Stimulated activated memory B cell treated with anti-CD40 and anti-IgM and Interleukin-4, amounts not matched to agents 10 μg/mL and 1 μg/mL and 100 μg/mL, for 72 hours (primary cell): ENCODE data around the gene EYA2.
A peak's percentile ranks its signal among the peaks of the same experiment; 100 is the strongest.

Source experiments
- ATAC-seq: fragments of 150-1000 bp; cut with Tn5 transposase; 2 replicates; pipeline ENCODE4 v1.10.0; 2021
- H3K27ac Mint-ChIP-seq: one replicate; pipeline ENCODE4 v1.8.0; 2022; ENCODE audit warnings: mild to moderate bottlenecking, mixed read lengths
- H3K27me3 Mint-ChIP-seq: one replicate; pipeline ENCODE4 v1.8.0; 2022; ENCODE audit warnings: mixed read lengths
- H3K36me3 Mint-ChIP-seq: one replicate; pipeline ENCODE4 v1.8.0; 2022; ENCODE audit warnings: mixed read lengths
- H3K4me1 Mint-ChIP-seq: one replicate; pipeline ENCODE4 v1.8.0; 2022; ENCODE audit warnings: mixed read lengths
- H3K4me3 Mint-ChIP-seq: one replicate; pipeline ENCODE4 v1.8.0; 2022; ENCODE audit warnings: mild to moderate bottlenecking, moderate library complexity, mixed read lengths
- H3K9me3 Mint-ChIP-seq: one replicate; pipeline ENCODE4 v1.8.0; 2022; ENCODE audit warnings: mixed read lengths

The EYA2 gene

DNA sequence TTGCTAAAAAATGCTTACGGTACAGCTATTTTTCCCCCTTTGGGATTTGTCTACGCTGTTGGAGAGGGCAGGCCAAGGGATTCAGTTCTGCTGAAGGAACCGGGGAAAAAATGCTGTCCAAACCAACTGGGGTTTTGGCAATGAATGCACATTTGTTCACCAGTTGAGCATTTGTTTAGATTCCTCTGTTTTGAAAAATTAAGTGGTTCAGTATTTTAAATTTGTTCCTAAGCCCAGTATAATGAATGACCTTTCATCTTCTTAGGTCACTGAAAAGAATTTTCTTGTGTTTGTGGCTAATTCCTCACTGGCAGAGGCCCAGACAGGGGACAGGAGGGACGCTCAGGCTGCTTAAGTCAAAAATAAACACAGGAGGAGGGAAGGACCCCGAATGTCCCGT, 10.8 kb upstream of the EYA2 start:
- Mint-ChIP-seq H3K9me3 (no peaks in the 10 kb centered on the region), H3K36me3 (no peaks in the 10 kb centered on the region), H3K27me3 (peaks cover 50% of the 10 kb centered on the region), H3K4me3 (no peak overlapping the region), H3K27ac (no peak overlapping the region), H3K4me1 (no peaks in the 10 kb centered on the region)
- no peak for ATAC-seq

DNA sequence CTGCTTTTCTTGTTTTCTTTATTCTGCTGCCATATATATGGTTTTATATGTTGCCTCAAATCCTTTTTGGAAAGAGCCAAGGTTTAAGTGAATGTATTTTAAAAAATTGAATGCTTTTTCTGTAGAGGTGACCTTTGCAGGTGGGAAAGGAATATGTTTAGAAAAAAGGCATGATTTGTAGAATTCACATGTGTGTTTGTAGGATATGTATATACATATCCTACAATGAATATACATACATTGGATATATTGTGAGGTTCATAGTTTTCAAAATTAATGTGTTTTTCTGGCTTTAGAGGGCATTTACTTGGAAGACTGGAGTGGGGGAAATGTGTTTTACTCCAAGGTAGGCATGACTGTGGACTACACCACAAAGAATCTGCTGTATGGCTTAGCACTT, 4.0 kb upstream of the EYA2 start:
- Mint-ChIP-seq H3K4me3 (no peak overlapping the region), H3K9me3 (peaks cover 6% of the 10 kb centered on the region), H3K27me3 (peaks cover 67% of the 10 kb centered on the region), H3K27ac (no peak overlapping the region), H3K4me1 (peaks cover 5% of the 10 kb centered on the region), H3K36me3 (no peaks in the 10 kb centered on the region)
- ATAC-seq: no peak

DNA sequence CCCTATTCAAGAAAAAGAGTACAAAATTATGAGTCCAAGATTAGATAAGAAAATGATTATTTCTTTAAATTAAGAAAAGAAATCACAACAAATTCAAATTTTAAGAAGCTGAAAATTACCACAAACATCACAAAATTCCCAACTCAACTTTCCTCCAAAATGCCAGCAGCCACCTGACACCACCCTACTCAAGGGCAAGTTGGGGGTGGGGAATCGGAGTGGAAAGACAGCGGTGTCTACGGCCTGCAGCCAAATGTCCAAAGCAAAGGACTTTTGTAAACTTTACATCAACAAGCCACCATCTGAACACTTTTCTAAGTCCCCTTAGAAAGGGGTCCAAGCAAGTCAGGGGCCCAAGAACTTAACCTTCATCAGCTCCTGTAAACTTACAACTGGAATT, 1.6 kb upstream of the EYA2 start:
- Mint-ChIP-seq H3K27ac (no peak overlapping the region), H3K9me3 (peaks cover 6% of the 10 kb centered on the region), H3K4me1 (peaks cover 5% of the 10 kb centered on the region), H3K36me3 (no peaks in the 10 kb centered on the region), H3K27me3 (peaks cover 76% of the 10 kb centered on the region), H3K4me3 (no peak overlapping the region)
- no peak for ATAC-seq

DNA sequence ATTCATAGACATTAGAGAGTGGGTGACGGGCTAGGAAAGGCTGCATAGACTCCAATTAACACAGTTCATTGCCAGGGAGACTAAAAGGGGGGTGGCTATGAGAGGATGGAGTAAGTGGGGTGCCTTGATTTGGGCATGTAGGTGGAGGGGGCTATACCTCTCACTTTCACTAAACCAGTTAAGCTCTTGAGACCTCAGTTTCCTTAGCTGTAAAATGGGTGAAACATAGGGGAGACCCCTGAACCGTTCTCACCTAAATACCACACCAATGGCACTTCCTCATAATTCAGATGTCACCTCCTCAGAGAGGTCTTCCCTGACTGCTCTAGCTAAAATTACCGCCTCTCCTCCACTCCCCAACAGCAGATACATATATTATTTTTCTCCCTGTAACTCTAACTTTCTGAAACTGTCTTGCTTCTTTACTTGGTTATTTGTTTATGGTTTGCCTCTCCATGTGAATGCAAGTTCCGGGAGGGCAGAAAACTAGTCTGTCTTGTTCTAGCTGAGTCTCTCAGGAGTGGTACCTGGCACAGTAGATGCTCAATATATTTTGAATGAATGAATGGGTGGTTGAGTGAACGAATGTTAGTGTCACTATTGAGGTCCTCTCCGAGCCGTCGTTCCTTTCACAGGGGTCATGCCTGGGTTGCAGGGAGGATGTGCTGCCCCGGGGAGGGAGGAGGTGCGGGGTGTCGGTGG, 615 bp upstream of the EYA2 start:
- ATAC-seq: no peak
- Mint-ChIP-seq H3K9me3 (peaks cover 6% of the 10 kb centered on the region), H3K4me1 (peaks cover 5% of the 10 kb centered on the region), H3K4me3 (peak overlapping the region; percentile 65), H3K36me3 (no peaks in the 10 kb centered on the region), H3K27me3 (peaks cover 76% of the 10 kb centered on the region), H3K27ac (no peak overlapping the region)

DNA sequence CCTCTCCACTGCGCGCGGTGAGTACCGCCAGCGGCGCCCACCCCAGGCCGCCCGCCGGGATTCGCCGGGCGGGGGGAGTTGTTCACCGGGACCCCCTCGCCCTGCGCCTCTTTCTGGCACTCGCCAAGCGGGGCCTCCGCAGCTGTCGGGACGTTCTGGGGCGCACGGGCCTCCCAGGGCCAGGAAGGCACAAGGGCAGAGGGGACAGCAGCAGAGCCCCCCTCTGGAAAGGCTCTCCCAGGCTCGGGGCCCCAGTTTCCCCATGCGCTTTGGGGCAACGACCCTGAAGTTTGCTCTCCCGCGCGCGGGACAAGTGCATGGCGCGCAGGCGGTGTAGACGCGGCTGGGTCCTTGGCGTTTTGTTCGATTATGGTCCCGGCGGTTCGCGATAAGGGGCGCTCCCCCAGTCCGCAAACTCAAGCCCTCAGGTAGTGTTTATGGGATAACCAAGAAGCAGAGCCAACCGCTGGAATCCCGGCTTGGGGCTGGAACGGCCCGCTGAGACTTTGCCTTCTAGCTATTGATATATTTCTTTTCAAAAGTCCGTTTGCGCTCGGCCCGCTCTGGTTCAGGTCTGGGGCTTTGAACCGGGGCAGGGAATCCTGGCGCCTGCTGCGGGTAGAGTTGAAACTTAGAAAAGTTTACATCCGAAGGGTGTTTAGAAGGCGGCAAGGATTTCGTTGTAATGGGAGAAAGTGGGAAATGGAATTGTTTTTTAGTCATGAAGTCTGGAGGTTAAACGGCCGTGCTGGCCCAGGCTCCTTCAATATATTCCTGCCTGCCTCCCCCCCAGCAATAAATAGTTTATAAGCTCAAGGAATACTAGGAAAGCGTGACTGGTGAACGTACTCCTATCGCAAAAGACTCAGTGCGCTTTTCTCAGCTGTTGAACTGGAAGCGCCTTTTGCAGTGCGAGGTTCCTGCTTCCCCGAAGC, 595 bp downstream of the EYA2 start:
- Mint-ChIP-seq H3K4me3 (peak overlapping the region; percentile 86), H3K4me1 (peaks cover 5% of the 10 kb centered on the region), H3K27me3 (peaks cover 70% of the 10 kb centered on the region), H3K9me3 (peaks cover 6% of the 10 kb centered on the region), H3K36me3 (no peaks in the 10 kb centered on the region), H3K27ac (peak overlapping the region; percentile 31)
- peak; percentile 39 for ATAC-seq

DNA sequence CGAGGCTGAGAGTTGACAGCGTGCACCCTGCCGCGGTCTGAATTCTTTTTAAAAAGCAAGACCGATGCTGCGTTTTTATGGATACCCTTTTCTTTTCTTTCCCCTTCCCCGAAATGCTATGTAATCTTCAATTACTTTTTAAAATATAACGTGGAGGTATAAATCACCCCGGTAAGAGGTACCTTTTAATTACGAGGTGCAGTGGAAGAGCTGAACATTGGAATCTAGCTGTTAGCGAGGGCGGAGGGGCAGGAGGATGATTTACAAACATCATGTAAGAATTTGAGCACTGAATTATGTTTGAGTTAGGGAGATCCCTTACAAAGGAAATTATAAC, 1.2 kb downstream of the EYA2 start:
- H3K4me1 Mint-ChIP-seq: peaks cover 5% of the 10 kb centered on the region
- no peaks in the 10 kb centered on the region for H3K36me3 Mint-ChIP-seq
- H3K27me3 Mint-ChIP-seq: peaks cover 64% of the 10 kb centered on the region
- H3K4me3 Mint-ChIP-seq: peak overlapping the region; percentile 86
- H3K27ac Mint-ChIP-seq: peak overlapping the region; percentile 31
- ATAC-seq: no peak
- H3K9me3 Mint-ChIP-seq: peaks cover under 1% of the 10 kb centered on the region

DNA sequence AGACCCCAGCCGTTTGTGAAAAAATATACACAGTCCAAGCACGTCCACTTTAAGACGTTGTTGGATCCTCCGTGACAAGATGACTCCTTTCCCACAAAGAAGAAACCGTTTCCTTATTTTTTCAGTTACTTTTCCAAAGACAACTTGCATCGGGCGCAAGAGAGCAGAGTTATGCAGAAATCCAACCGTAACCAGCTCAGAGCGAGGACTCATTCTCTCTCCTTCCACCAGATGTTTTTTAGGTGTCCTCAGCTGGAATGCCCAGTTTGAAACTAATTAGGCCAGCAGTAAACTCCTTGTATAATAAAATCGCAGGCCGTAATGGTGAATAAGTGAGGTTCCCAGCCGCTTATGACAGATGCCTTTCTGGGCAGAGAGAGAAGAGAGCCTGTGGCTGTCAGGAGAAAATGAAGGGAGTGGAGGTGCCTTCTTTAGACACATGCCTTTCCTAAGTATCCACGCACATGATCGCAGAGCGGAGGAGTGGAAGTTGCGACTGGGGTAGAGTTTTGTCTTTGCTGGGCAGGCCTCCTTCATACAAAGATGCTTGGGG, 2.8 kb downstream of the EYA2 start:
- Mint-ChIP-seq H3K27ac (no peak overlapping the region), H3K27me3 (peaks cover 54% of the 10 kb centered on the region), H3K36me3 (no peaks in the 10 kb centered on the region), H3K4me3 (peak overlapping the region; percentile 44), H3K9me3 (no peaks in the 10 kb centered on the region), H3K4me1 (peaks cover 5% of the 10 kb centered on the region)
- no peak for ATAC-seq

DNA sequence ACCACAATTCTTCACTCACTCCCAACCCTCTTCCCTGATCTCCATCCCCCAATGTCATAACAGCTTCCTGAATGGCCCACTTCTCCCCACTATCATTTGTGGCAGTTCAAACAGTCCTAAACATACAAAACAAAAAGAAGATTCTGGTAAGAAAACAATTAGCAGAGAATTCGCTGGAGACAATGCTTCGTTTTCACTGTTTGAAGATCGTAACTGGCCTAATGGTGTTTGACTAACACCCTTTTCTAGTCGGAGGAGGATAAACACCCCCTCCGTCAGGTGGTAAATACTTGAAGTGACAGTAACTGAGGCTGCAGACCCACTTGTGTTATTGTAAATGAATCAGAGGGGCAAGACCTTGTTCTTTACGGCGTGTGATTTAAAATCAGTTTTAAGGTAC, 3.8 kb downstream of the EYA2 start:
- ATAC-seq: no peak
- Mint-ChIP-seq H3K36me3 (no peaks in the 10 kb centered on the region), H3K4me1 (peaks cover 5% of the 10 kb centered on the region), H3K4me3 (peak overlapping the region; percentile 3), H3K27ac (peak overlapping the region; percentile 61), H3K9me3 (no peaks in the 10 kb centered on the region), H3K27me3 (peaks cover 47% of the 10 kb centered on the region)

DNA sequence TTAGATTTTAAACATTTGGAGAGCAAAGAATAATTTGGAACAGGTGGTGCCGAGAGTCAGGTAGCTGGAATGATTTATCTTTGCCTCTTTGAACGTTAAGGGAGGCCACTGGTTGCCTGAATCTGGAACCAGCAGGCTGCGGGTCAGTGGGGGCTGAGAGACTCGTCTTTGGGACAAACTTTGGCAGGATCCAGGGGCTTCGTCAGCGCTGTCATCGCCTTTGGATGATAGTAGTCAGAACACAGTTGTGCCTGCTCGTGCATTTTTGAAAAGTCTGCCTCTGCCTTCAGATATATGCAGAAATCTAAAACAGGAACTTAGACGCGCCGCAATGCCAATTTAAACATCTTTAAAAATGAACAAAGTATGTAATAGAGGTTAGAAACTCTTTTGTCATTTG, 5.0 kb downstream of the EYA2 start:
- H3K4me1 Mint-ChIP-seq: no peaks in the 10 kb centered on the region
- ATAC-seq: no peak
- H3K9me3 Mint-ChIP-seq: no peaks in the 10 kb centered on the region
- no peaks in the 10 kb centered on the region for H3K36me3 Mint-ChIP-seq
- H3K4me3 Mint-ChIP-seq: peak overlapping the region; percentile 62
- H3K27me3 Mint-ChIP-seq: peaks cover 35% of the 10 kb centered on the region
- peak overlapping the region; percentile 61 for H3K27ac Mint-ChIP-seq

DNA sequence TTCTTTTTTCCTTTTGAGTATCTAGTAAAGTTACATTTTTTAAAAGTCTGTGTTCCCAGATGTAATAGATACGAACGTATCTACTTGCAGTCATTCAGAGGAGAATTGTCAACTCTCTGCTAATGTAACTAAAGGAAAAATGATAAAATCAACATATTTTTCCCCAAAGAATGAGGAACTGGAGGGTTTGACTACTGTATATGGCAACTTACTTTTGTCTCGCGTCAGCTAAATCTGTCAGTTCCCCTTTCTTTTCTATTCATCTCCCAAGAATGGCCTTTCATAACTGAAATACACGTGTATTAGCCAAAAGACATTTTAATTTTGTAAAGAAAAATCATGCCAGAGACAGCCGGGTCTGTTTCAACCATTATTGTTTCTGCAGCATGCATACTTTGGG, 5.4 kb downstream of the EYA2 start:
- Mint-ChIP-seq H3K27ac (peak overlapping the region; percentile 61), H3K4me1 (no peaks in the 10 kb centered on the region), H3K4me3 (peak overlapping the region; percentile 62), H3K36me3 (no peaks in the 10 kb centered on the region), H3K9me3 (no peaks in the 10 kb centered on the region), H3K27me3 (peaks cover 32% of the 10 kb centered on the region)
- ATAC-seq: peak; percentile 55

DNA sequence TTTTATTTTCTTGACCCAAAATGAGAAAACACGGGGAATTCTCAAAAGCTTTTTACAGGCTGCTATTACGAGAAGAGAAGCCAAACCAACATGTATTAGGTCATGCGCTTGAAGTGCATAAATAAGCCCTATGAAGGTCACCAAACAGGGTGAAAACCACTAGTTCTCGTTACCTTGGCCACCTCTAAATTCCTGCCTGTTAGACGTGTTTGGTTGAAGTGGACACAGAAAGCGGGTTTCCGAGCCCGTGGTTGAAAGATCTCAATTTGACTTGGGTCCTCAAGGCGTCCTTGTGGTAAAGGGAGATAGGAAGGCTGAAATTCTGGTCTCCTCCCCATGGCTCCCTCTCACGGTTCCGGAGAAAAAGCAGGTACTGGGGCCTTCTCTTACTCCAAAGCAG, 6.2 kb downstream of the EYA2 start:
- no peaks in the 10 kb centered on the region for H3K4me1 Mint-ChIP-seq
- H3K4me3 Mint-ChIP-seq: peak overlapping the region; percentile 36
- peak overlapping the region; percentile 61 for H3K27ac Mint-ChIP-seq
- no peak for ATAC-seq
- H3K36me3 Mint-ChIP-seq: no peaks in the 10 kb centered on the region
- H3K9me3 Mint-ChIP-seq: no peaks in the 10 kb centered on the region
- peaks cover 25% of the 10 kb centered on the region for H3K27me3 Mint-ChIP-seq

DNA sequence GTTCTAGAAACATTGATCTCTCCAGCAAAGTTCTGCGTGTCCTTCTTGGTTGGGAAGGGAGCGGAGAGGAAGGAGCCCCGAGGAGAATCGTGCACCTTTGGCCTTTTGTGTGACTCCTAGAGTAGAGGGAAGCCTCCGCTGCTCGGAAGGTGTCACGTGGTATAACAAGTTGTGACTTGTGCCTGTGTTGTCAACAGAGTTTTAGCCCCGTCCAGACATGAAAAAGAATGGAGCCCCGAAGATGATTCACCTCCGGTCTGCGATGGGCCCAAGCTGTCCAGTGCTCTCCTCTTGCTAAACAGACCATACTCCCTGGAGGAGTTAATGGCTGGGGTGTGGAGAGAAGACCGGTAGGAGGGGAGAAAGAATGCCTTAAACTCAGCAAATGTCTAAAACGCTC, 7.0 kb downstream of the EYA2 start:
- Mint-ChIP-seq H3K9me3 (no peaks in the 10 kb centered on the region), H3K4me1 (no peaks in the 10 kb centered on the region), H3K27me3 (peaks cover 20% of the 10 kb centered on the region)

DNA sequence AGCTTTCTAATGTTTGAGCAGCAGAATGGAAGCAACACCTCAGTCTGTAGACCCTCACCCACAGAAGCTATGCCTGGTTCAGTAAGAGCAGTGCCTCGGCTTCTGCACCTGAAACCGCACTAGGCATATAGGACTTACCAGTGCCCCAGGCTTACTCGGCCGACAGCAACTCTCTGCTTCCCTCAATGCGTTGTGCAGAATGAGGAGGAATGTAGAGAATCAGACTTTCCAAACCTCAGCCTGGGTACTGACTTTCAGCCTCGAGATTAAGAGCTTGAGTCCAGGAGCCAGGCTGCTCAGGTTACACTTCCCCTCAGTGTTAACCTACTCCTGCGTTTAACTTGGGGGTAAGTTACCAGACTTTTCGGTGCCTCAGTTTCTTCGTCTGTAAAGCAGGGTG, 8.6 kb downstream of the EYA2 start:
- no peak for ATAC-seq
- H3K27me3 Mint-ChIP-seq: peaks cover 5% of the 10 kb centered on the region
- no peaks in the 10 kb centered on the region for H3K36me3 Mint-ChIP-seq
- no peaks in the 10 kb centered on the region for H3K9me3 Mint-ChIP-seq
- H3K27ac Mint-ChIP-seq: no peak overlapping the region
- no peaks in the 10 kb centered on the region for H3K4me1 Mint-ChIP-seq
- no peak overlapping the region for H3K4me3 Mint-ChIP-seq

More for the DNA sequence above, 7.0 kb downstream of the EYA2 start:
- Mint-ChIP-seq H3K27ac (no peak overlapping the region), H3K4me3 (no peak overlapping the region), H3K36me3 (no peaks in the 10 kb centered on the region)
- no peak for ATAC-seq

DNA sequence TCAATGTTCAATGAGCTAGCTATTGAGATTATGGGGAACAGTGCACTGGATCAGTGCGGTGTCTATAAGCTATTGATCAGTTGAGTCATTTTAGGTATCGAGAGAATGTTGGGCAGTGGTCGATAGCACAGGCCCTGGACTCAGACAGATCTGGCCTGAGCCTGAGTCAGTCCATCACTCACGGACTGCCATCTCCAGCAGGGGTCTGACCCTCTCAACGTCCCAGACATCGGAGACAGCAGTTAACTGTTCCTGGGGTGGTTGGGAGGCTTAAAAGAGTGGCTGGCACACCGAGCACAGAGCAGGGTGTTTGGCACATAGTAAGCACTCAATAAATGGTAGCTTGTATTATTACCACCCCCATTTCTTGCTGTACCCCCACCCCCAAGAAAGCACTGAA, 9.3 kb downstream of the EYA2 start:
- ATAC-seq: no peak
- Mint-ChIP-seq H3K27me3 (no peaks in the 10 kb centered on the region), H3K9me3 (no peaks in the 10 kb centered on the region), H3K36me3 (no peaks in the 10 kb centered on the region), H3K4me3 (no peak overlapping the region), H3K4me1 (no peaks in the 10 kb centered on the region), H3K27ac (no peak overlapping the region)

DNA sequence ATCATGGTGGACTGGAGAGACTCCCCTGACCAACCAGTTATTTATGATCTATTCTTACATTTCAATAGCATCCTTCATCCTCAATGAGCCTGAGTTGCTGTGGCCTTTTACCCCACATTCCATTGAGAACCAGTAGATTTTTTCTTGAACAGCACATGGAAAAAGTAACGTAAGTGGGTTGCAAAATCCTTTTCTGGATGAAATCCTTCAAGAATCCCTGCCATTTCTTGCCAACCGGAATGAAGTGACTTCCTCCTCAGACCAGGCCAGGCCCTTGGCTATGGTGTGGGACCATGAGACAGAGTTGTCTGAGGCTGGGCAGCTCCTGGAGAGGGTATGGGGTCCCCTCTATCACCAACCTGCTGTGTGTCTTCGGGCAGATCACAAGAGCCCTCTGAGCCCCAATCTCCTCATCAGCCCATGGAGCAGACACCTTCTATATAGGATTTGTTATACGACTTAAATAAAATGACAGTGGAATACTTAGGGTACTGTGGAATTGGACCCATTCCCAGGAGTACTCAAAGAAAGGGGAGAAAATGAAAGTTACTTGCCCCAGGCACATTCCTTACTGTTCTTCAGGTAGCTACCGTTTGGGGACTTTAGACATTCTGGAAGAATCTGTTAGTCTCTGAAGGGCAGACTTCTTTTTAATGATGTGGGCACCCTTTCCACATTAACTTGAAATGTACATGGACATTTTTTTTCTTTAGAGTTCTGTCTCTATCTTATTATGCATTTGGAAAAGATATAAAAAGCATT, 10.9 kb downstream of the EYA2 start:
- no peak for ATAC-seq
- no peak overlapping the region for H3K4me3 Mint-ChIP-seq
- no peaks in the 10 kb centered on the region for H3K4me1 Mint-ChIP-seq
- H3K9me3 Mint-ChIP-seq: no peaks in the 10 kb centered on the region
- no peaks in the 10 kb centered on the region for H3K27me3 Mint-ChIP-seq
- no peak overlapping the region for H3K27ac Mint-ChIP-seq
- H3K36me3 Mint-ChIP-seq: no peaks in the 10 kb centered on the region
